GM23338 (cell line): ENCODE results near the gene DPH1. TPM values are rescaled to one million over a fixed set of nuclear protein-coding genes. Genes with fewer than 3 reads are reported as not detected.

Experiments
- ATAC-seq: fragments of 200-7000 bp; cut with Tn5 transposase; 3 replicates; pipeline ENCODE4 v1.9.1; 2020
- DNase-seq: peaks from one replicate; pipeline ENCODE4 v3.0.0-alpha.2; 2015; ENCODE audit warnings: low spot score
- H2AFZ ChIP-seq: fragments of 200-600 bp; sonication (generic); 2 replicates; pipeline ENCODE4 v1.8.0; 2016; ENCODE audit warnings: antibody characterized with exemption, mild to moderate bottlenecking, moderate library complexity
- H3F3A ChIP-seq: fragments of 200-600 bp; sonication (generic); replicated peaks from 2 replicates; pipeline ENCODE4 v1.8.0; 2017; ENCODE audit warnings: antibody characterized with exemption, mixed run types, low read depth
- H3K27ac ChIP-seq: fragments of 200-600 bp; sonication (generic); 2 replicates; pipeline ENCODE4 v1.6.1; 2016; ENCODE audit warnings: low read depth
- H3K27me3 ChIP-seq: fragments of 200-600 bp; sonication (generic); 2 replicates; pipeline ENCODE4 v1.8.0; 2016; ENCODE audit warnings: mild to moderate bottlenecking, mixed run types, moderate library complexity; ENCODE audit not compliant: insufficient read depth
- H3K36me3 ChIP-seq: fragments of 200-600 bp; sonication (generic); 2 replicates; pipeline ENCODE4 v1.8.0; 2016; ENCODE audit warnings: mild to moderate bottlenecking; ENCODE audit not compliant: insufficient read depth
- H3K4me1 ChIP-seq: fragments of 200-600 bp; sonication (generic); 2 replicates; pipeline ENCODE4 v1.8.0; 2016; ENCODE audit warnings: mild to moderate bottlenecking, moderate library complexity; ENCODE audit not compliant: insufficient read depth
- H3K4me2 ChIP-seq: fragments of 200-600 bp; sonication (generic); 2 replicates; pipeline ENCODE4 v1.7.1; 2017; ENCODE audit warnings: mixed run types
- H3K4me3 ChIP-seq: fragments of 200-600 bp; sonication (generic); 2 replicates; pipeline ENCODE4 v1.6.1; 2016; ENCODE audit warnings: mixed run types
- H3K79me2 ChIP-seq: fragments of 200-600 bp; sonication (generic); replicated peaks from 2 replicates; pipeline ENCODE4 v1.8.0; 2017; ENCODE audit warnings: mild to moderate bottlenecking; ENCODE audit not compliant: insufficient read depth
- H3K9me2 ChIP-seq: fragments of 200-600 bp; sonication (generic); 2 replicates; pipeline ENCODE4 v1.8.0; 2017; ENCODE audit not compliant: insufficient read depth
- H4K20me1 ChIP-seq: fragments of 200-600 bp; sonication (generic); replicated peaks from 2 replicates; pipeline ENCODE4 v1.8.0; 2017; ENCODE audit warnings: mild to moderate bottlenecking; ENCODE audit not compliant: insufficient read depth
- H3K27ac Mint-ChIP-seq: 2 replicates; pipeline ENCODE4 v1.8.0; 2020; ENCODE audit warnings: inconsistent platforms, mild to moderate bottlenecking, moderate library complexity, mixed read lengths
- H3K27me3 Mint-ChIP-seq: 3 replicates; pipeline ENCODE4 v1.8.0; 2022; ENCODE audit warnings: low read depth, mild to moderate bottlenecking, moderate library complexity, mixed read lengths, inconsistent platforms; ENCODE audit not compliant: insufficient read depth, poor library complexity
- H3K36me3 Mint-ChIP-seq: 3 replicates; pipeline ENCODE4 v1.8.0; 2021; ENCODE audit warnings: low read depth, mild to moderate bottlenecking, inconsistent platforms, moderate library complexity, mixed read lengths
- H3K4me1 Mint-ChIP-seq: 3 replicates; pipeline ENCODE4 v1.8.0; 2020; ENCODE audit warnings: mild to moderate bottlenecking, inconsistent platforms, mixed read lengths
- H3K4me3 Mint-ChIP-seq: 3 replicates; pipeline ENCODE4 v1.8.0; 2021; ENCODE audit warnings: moderate library complexity, mild to moderate bottlenecking, inconsistent platforms, mixed read lengths
- H3K9me3 Mint-ChIP-seq: 3 replicates; pipeline ENCODE4 v1.8.0; 2020; ENCODE audit warnings: moderate library complexity, mild to moderate bottlenecking, inconsistent platforms, mixed read lengths
- CREB1 ChIP-seq: fragments of 250-450 bp; sonication (Bioruptor Pico); IDR thresholded peaks from 2 replicates; pipeline ENCODE4 v1.5.0; 2020; ENCODE audit warnings: low read depth, mild to moderate bottlenecking, moderate library complexity
- ETS1 ChIP-seq: IDR thresholded peaks from 2 replicates; pipeline ENCODE4 v1.6.1; 2016; ENCODE audit warnings: antibody characterized with exemption
- EZH2 ChIP-seq: fragments of 200-600 bp; sonication (generic); IDR thresholded peaks from one replicate; pipeline ENCODE4 v1.8.0; 2017; ENCODE audit warnings: antibody characterized with exemption, mild to moderate bottlenecking, low read depth; ENCODE audit not compliant: unreplicated experiment
- EZH2phosphoT487 ChIP-seq: fragments of 200-600 bp; sonication (generic); IDR thresholded peaks from one replicate; pipeline ENCODE4 v1.8.1; 2018; ENCODE audit warnings: antibody characterized with exemption; ENCODE audit not compliant: unreplicated experiment
- JUNB ChIP-seq: IDR thresholded peaks from one replicate; pipeline ENCODE4 v1.6.1; 2016; ENCODE audit warnings: antibody characterized with exemption; ENCODE audit not compliant: unreplicated experiment
- NANOG ChIP-seq: IDR thresholded peaks from 2 replicates; pipeline ENCODE4 v1.6.1; 2016; ENCODE audit warnings: antibody characterized with exemption, borderline replicate concordance
- POLR2AphosphoS5 ChIP-seq: IDR thresholded peaks from 2 replicates; pipeline ENCODE4 v1.6.1; 2016; ENCODE audit warnings: antibody characterized with exemption, low read depth
- REST ChIP-seq: IDR thresholded peaks from one replicate; pipeline ENCODE4 v1.6.1; 2018; ENCODE audit warnings: antibody characterized with exemption; ENCODE audit not compliant: unreplicated experiment
- STAT1 ChIP-seq: IDR thresholded peaks from one replicate; pipeline ENCODE4 v1.6.1; 2016; ENCODE audit warnings: antibody characterized with exemption; ENCODE audit not compliant: unreplicated experiment
- ZNF114 ChIP-seq: fragments of 250-450 bp; sonication (Bioruptor Pico); IDR thresholded peaks from 2 replicates; pipeline ENCODE4 v1.5.0; 2020; ENCODE audit warnings: mild to moderate bottlenecking, moderate library complexity
- ZNF331 ChIP-seq: fragments of 250-450 bp; sonication (Bioruptor Pico); IDR thresholded peaks from 2 replicates; pipeline ENCODE4 v1.5.0; 2020; ENCODE audit warnings: low read depth, mild to moderate bottlenecking, moderate library complexity
- polyA plus RNA-seq: library from polyadenylated mRNA; unstranded; fragments of >200 nt; fragmentation: Nextera tagmentation; extraction: Ambion mirVana; gene quantifications from 2 replicates; pipeline ENCODE4 v1.2.1, GENCODE V29; 2016
- total RNA-seq: library from RNA; depleted of rRNA; stranded (reverse); fragments of >200 nt; shearing (Covaris generic); gene quantifications from 2 replicates; pipeline ENCODE4 v1.2.3, GENCODE V29; 2014
- TF ChIP-seq, protein P1 (sequence below), 2 experiments: fragments of 200-600 bp in 1 of 2; sonication (generic) in 1 of 2; conservative IDR thresholded peaks; 2 replicates each; pipeline versions ENCODE4 v1.5.1 to v1.6.1; 2016 to 2017; ENCODE audit warnings: antibody characterized with exemption in 2 of 2, low read depth in 2 of 2, mild to moderate bottlenecking in 2 of 2, moderate library complexity in 1 of 2

Gene DPH1
- total and polyA plus RNA-seq, 2 experiments from 2014 or later, result 11.8 to 28.2 TPM

GRCh38 chr17:2053380-2054261 is 23.7 kb downstream of the DPH1 start:
- Mint-ChIP-seq H3K4me1 (no peaks in the 10 kb centered on the region; the same call in 2 of the 3 replicates), H3K27ac (no peak overlapping the region), H3K36me3 (no peaks in the 10 kb centered on the region; the same call in 2 of the 3 replicates), H3K9me3 (no peaks in the 10 kb centered on the region; the same call in 2 of the 3 replicates), H3K4me3 (peak overlapping the region; percentile 65), H3K27me3 (peaks cover 65% of the 10 kb centered on the region)
- Histone ChIP-seq H3K79me2 (no peaks in the 10 kb centered on the region), H3F3A (peaks cover 12% of the 10 kb centered on the region; the same call in 1 of the 2 replicates), H3K9me2 (no peaks in the 10 kb centered on the region), H3K27me3 (peaks cover 93% of the 10 kb centered on the region), H3K4me2 (peak overlapping the region; percentile 81), H3K27ac (no peak overlapping the region), H2AFZ (no peak overlapping the region; the same call in 1 of the 2 replicates), H3K4me1 (peaks cover 6% of the 10 kb centered on the region; the same call in 1 of the 2 replicates), H3K4me3 (peak overlapping the region; percentile 59), H3K36me3 (no peaks in the 10 kb centered on the region), H4K20me1 (no peaks in the 10 kb centered on the region; the same call in 1 of the 2 replicates)
- TF ChIP-seq JUNB, result no peak
- peak; percentile 83 for TF ChIP-seq EZH2
- TF ChIP-seq NANOG, result no peak
- no peak for TF ChIP-seq POLR2AphosphoS5
- TF ChIP-seq CREB1 (CRISPR knock-in tag), result no peak
- TF ChIP-seq, protein P1, sequence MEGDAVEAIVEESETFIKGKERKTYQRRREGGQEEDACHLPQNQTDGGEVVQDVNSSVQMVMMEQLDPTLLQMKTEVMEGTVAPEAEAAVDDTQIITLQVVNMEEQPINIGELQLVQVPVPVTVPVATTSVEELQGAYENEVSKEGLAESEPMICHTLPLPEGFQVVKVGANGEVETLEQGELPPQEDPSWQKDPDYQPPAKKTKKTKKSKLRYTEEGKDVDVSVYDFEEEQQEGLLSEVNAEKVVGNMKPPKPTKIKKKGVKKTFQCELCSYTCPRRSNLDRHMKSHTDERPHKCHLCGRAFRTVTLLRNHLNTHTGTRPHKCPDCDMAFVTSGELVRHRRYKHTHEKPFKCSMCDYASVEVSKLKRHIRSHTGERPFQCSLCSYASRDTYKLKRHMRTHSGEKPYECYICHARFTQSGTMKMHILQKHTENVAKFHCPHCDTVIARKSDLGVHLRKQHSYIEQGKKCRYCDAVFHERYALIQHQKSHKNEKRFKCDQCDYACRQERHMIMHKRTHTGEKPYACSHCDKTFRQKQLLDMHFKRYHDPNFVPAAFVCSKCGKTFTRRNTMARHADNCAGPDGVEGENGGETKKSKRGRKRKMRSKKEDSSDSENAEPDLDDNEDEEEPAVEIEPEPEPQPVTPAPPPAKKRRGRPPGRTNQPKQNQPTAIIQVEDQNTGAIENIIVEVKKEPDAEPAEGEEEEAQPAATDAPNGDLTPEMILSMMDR (conservative IDR thresholded peaks at IDR 0.05; ENCODE audit: low read depth in 2 of 2), result peak; percentile 60 to 75
- TF ChIP-seq ETS1, result no peak; the same call in 1 of the 2 replicates
- TF ChIP-seq ZNF331 (CRISPR knock-in tag), result no peak
- TF ChIP-seq STAT1, result no peak
- TF ChIP-seq ZNF114, result no peak
- peak; percentile 4 for ATAC-seq
- peak; percentile 88 for DNase-seq

DNA sequence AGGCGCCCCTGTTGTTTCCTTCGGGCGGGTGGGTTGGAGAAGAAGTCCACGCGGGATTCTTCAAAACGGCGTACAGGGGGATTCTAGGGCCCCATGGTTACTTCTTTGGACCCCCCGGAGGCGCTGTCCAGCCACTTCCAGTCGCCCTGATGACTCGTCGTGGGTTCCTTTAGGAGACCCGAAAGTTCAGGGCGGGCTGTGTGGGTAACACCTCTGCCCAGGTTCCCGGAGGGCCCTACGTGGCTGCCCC is 24.2 kb downstream of the DPH1 start:
- no peaks in the 10 kb centered on the region for H3K79me2 ChIP-seq
- no peaks in the 10 kb centered on the region; the same call in 1 of the 2 replicates for H4K20me1 ChIP-seq
- Mint-ChIP-seq H3K9me3 (no peaks in the 10 kb centered on the region; the same call in 2 of the 3 replicates), H3K4me3 (peak overlapping the region; percentile 57), H3K4me1 (no peaks in the 10 kb centered on the region; the same call in 2 of the 3 replicates), H3K36me3 (no peaks in the 10 kb centered on the region; the same call in 2 of the 3 replicates), H3K27ac (no peak overlapping the region), H3K27me3 (peaks cover 62% of the 10 kb centered on the region)
- peaks cover 10% of the 10 kb centered on the region; the same call in 1 of the 2 replicates for H3F3A ChIP-seq
- ATAC-seq (no peak), DNase-seq (no peak)
- no peak overlapping the region for H3K27ac ChIP-seq
- peak overlapping the region; percentile 59 for H3K4me3 ChIP-seq
- H3K36me3 ChIP-seq, result no peaks in the 10 kb centered on the region
- H2AFZ ChIP-seq, result no peak overlapping the region
- H3K4me2 ChIP-seq, result peak overlapping the region; percentile 81
- H3K4me1 ChIP-seq, result peaks cover 6% of the 10 kb centered on the region; the same call in 1 of the 2 replicates
- no peaks in the 10 kb centered on the region for H3K9me2 ChIP-seq
- TF ChIP-seq EZH2 (no peak), EZH2phosphoT487 (no peak), ETS1 (no peak), ZNF114 (no peak), REST (no peak)
- H3K27me3 ChIP-seq, result peaks cover 93% of the 10 kb centered on the region
